ENCODE data around the gene ZNF148. TPM values are rescaled to one million over a fixed set of nuclear protein-coding genes. Genes with fewer than 3 reads are reported as not detected.

Gene ZNF148
- polyA plus RNA-seq, 1 experiment: 43.5 TPM

DNA sequence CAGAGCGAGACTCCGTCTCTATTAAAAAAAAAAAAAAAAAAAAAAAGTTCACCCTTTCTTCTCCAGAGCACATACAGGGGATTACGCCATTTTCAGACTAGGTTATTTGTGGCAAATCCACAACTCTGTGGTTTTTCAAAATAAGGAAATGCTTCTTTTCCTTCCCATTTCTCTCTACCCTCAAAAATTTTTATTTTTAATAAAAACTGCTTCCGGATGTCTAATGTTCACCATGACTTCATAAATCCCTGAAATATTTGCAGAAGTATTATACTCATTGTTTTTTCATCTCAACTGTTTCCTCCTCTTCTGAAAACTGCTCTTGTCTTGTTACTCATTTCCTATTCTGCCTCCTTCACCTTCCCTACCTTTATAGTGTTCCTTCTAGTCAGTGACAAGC, 117.6 kb downstream of the ZNF148 start:
- no peak overlapping the region for H3K4me3 ChIP-seq (ENCODE audit: low read depth, low read length)
- POLR2A ChIA-PET: no interaction called here

DNA sequence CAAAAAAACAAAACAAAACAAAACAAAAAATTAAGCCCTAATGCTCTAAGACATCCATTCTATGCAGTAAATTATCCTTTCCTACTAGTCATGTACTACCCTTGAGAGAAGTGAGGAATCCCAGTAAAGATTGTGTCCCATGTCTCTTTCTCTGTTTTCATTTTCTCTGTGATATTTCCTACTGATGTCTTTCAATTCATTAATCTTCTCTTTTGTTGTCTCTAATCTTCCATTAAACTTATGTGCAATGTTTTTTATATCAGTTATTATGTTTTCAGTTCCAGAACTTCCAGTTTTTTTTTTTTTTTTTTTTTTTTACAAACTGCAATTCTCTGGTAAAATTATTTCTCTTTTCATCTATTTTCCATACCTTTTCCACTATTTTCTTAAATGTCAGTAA, 118.5 kb downstream of the ZNF148 start:
- no peaks in the 10 kb centered on the region for H3K27me3 ChIP-seq (ENCODE audit: control insufficient read depth, insufficient read depth, low read length)
- CTCF ChIA-PET: no interaction called here
- peaks cover 12% of the 10 kb centered on the region for H3K9me3 ChIP-seq (ENCODE audit: control insufficient read depth, insufficient read depth, low read length)
- no peak overlapping the region for H3K27ac ChIP-seq (ENCODE audit: low read depth, low read length)
- no peak overlapping the region for H3K4me3 ChIP-seq (ENCODE audit: low read depth, low read length)
- DNase-seq (ENCODE audit: low read depth, low spot score): no peak
- POLR2A ChIA-PET: no interaction called here
- TF ChIP-seq, protein P1, sequence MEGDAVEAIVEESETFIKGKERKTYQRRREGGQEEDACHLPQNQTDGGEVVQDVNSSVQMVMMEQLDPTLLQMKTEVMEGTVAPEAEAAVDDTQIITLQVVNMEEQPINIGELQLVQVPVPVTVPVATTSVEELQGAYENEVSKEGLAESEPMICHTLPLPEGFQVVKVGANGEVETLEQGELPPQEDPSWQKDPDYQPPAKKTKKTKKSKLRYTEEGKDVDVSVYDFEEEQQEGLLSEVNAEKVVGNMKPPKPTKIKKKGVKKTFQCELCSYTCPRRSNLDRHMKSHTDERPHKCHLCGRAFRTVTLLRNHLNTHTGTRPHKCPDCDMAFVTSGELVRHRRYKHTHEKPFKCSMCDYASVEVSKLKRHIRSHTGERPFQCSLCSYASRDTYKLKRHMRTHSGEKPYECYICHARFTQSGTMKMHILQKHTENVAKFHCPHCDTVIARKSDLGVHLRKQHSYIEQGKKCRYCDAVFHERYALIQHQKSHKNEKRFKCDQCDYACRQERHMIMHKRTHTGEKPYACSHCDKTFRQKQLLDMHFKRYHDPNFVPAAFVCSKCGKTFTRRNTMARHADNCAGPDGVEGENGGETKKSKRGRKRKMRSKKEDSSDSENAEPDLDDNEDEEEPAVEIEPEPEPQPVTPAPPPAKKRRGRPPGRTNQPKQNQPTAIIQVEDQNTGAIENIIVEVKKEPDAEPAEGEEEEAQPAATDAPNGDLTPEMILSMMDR (IDR thresholded peaks at IDR 0.05; ENCODE audit: low read depth, low read length): no peak

More for the DNA sequence above, 117.6 kb downstream of the ZNF148 start:
- no peak overlapping the region for H3K27ac ChIP-seq (ENCODE audit: low read depth, low read length)
- CTCF ChIA-PET: no interaction called here
- DNase-seq (ENCODE audit: low read depth, low spot score): no peak
- H3K9me3 ChIP-seq (ENCODE audit: control insufficient read depth, insufficient read depth, low read length): peaks cover 12% of the 10 kb centered on the region
- no peaks in the 10 kb centered on the region for H3K27me3 ChIP-seq (ENCODE audit: control insufficient read depth, insufficient read depth, low read length)
- TF ChIP-seq, protein P1 (IDR thresholded peaks at IDR 0.05; ENCODE audit: low read depth, low read length): no peak

DNA sequence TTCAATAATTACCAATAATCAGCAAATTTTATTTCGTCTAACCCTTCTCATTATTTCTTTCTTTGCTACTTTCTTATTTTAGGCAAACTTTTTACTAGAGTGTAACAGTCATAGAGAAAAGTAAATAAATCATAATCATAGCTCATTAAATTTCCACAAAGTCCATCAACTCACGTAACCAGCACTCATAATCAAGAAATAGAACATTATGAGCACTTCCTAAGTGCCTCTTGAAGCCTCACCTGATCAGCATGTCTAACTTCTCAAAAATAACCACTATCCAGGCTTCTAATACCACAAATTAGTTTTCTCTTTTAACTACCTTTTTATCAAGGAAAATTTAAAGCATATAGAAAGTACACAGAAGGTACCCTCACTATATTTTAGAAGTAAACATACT, 124.2 kb downstream of the ZNF148 start:
- ChIA-PET POLR2A (interaction anchor here (0.6 kb wide), 1 partner anchor 49 kb away, joined by 3 read pairs; no protein-coding TSS in a partner anchor), CTCF (no interaction called here)
- TF ChIP-seq, protein P1 (IDR thresholded peaks at IDR 0.05; ENCODE audit: low read depth, low read length): no peak

DNA sequence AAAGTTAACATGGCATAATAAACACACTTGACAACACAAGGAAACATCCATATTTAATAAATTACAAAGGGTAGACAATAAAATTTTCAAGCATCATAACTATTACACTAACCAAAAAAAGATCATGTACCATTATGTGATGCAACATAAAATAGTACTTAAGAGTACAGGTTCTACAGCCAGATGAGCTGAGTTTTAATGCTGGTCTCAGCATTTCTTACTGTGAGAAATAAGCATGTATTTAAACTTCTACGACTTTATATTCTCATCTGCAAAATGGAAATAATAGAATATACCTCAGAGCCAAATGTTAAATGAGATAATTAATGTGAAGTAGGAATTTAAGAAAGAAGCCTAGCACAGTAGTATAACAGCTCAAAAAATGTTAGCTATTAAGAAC, 128.9 kb downstream of the ZNF148 start:
- POLR2A ChIA-PET: no interaction called here
- Histone ChIP-seq H3K27ac (ENCODE audit: low read depth, low read length) (no peak overlapping the region), H3K9me3 (ENCODE audit: control insufficient read depth, insufficient read depth, low read length) (no peaks in the 10 kb centered on the region), H3K27me3 (ENCODE audit: control insufficient read depth, insufficient read depth, low read length) (no peaks in the 10 kb centered on the region), H3K4me3 (ENCODE audit: low read depth, low read length) (no peak overlapping the region)
- no peak for DNase-seq (ENCODE audit: low read depth, low spot score)
- TF ChIP-seq, protein P1 (IDR thresholded peaks at IDR 0.05; ENCODE audit: low read depth, low read length): no peak
- CTCF ChIA-PET: no interaction called here

More for the DNA sequence above, 124.2 kb downstream of the ZNF148 start:
- Histone ChIP-seq H3K4me3 (ENCODE audit: low read depth, low read length) (no peak overlapping the region), H3K27me3 (ENCODE audit: control insufficient read depth, insufficient read depth, low read length) (no peaks in the 10 kb centered on the region), H3K27ac (ENCODE audit: low read depth, low read length) (no peak overlapping the region), H3K9me3 (ENCODE audit: control insufficient read depth, insufficient read depth, low read length) (peaks cover under 1% of the 10 kb centered on the region; the same call in 1 of the 2 replicates)
- no peak for DNase-seq (ENCODE audit: low read depth, low spot score)

DNA sequence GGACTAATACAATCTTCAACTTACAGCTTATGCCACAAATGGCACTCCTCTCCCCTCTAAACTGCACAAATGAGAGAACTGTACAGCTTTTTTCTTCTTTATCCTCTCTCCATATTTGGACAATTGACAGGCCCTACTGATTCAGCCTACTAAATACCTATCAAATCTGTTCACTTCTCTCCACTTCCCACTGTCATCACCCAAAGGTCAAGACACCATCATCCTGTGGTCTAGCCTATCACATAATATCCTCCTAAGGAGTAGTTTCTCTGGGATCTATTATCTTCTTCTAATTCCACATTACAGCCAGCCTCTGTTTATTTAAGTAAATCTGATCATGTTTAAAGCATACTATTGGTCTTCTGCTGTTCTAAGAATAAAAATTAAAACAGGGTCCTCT, 129.6 kb downstream of the ZNF148 start:
- Histone ChIP-seq H3K4me3 (ENCODE audit: low read depth, low read length) (no peak overlapping the region), H3K9me3 (ENCODE audit: control insufficient read depth, insufficient read depth, low read length) (no peaks in the 10 kb centered on the region), H3K27ac (ENCODE audit: low read depth, low read length) (no peak overlapping the region), H3K27me3 (ENCODE audit: control insufficient read depth, insufficient read depth, low read length) (no peaks in the 10 kb centered on the region)
- TF ChIP-seq, protein P1 (IDR thresholded peaks at IDR 0.05; ENCODE audit: low read depth, low read length): no peak
- CTCF ChIA-PET: no interaction called here
- DNase-seq (ENCODE audit: low read depth, low spot score): no peak
- POLR2A ChIA-PET: no interaction called here

All from AG04450 (cell line).